Stimulated activated memory B cell treated with anti-CD40 and anti-IgM and Interleukin-4, amounts not matched to agents 10 μg/mL and 1 μg/mL and 100 μg/mL, for 72 hours (primary cell): ENCODE results near the gene KCND1.
A peak's percentile ranks its signal among the peaks of the same experiment; 100 is the strongest.

Experiments
- ATAC-seq: fragments of 150-1000 bp; cut with Tn5 transposase; 2 replicates; pipeline ENCODE4 v1.10.0; 2021
- H3K27ac Mint-ChIP-seq: one replicate; pipeline ENCODE4 v1.8.0; 2022; ENCODE audit warnings: mild to moderate bottlenecking, mixed read lengths
- H3K27me3 Mint-ChIP-seq: one replicate; pipeline ENCODE4 v1.8.0; 2022; ENCODE audit warnings: mixed read lengths
- H3K36me3 Mint-ChIP-seq: one replicate; pipeline ENCODE4 v1.8.0; 2022; ENCODE audit warnings: mixed read lengths
- H3K4me1 Mint-ChIP-seq: one replicate; pipeline ENCODE4 v1.8.0; 2022; ENCODE audit warnings: mixed read lengths
- H3K4me3 Mint-ChIP-seq: one replicate; pipeline ENCODE4 v1.8.0; 2022; ENCODE audit warnings: mild to moderate bottlenecking, moderate library complexity, mixed read lengths
- H3K9me3 Mint-ChIP-seq: one replicate; pipeline ENCODE4 v1.8.0; 2022; ENCODE audit warnings: mixed read lengths

The KCND1 gene

GRCh38 chrX:48936429-48937053 is 35.1 kb downstream of the KCND1 start:
- peaks cover 80% of the 10 kb centered on the region for H3K4me1 Mint-ChIP-seq
- H3K27me3 Mint-ChIP-seq, result no peaks in the 10 kb centered on the region
- H3K36me3 Mint-ChIP-seq, result peaks cover 27% of the 10 kb centered on the region
- peak overlapping the region; percentile 91 for H3K27ac Mint-ChIP-seq
- no peaks in the 10 kb centered on the region for H3K9me3 Mint-ChIP-seq
- ATAC-seq, result peak; percentile 1
- H3K4me3 Mint-ChIP-seq, result peak overlapping the region; percentile 80

- H3K4me1 Mint-ChIP-seq, result peaks cover 72% of the 10 kb centered on the region
- no peaks in the 10 kb centered on the region for H3K9me3 Mint-ChIP-seq
- H3K27ac Mint-ChIP-seq, result peak overlapping the region; percentile 80
- no peak for ATAC-seq
- peaks cover 28% of the 10 kb centered on the region for H3K36me3 Mint-ChIP-seq
- no peaks in the 10 kb centered on the region for H3K27me3 Mint-ChIP-seq
- peak overlapping the region; percentile 48 for H3K4me3 Mint-ChIP-seq
Observed at GRCh38 chrX:48935301-48935670, 36.4 kb downstream of the KCND1 start.

GRCh38 chrX:48934581-48935300 is 36.9 kb downstream of the KCND1 start:
- H3K27ac Mint-ChIP-seq, result peak overlapping the region; percentile 80
- no peak for ATAC-seq
- peak overlapping the region; percentile 48 for H3K4me3 Mint-ChIP-seq
- peaks cover 67% of the 10 kb centered on the region for H3K4me1 Mint-ChIP-seq
- H3K9me3 Mint-ChIP-seq, result no peaks in the 10 kb centered on the region
- no peaks in the 10 kb centered on the region for H3K27me3 Mint-ChIP-seq
- H3K36me3 Mint-ChIP-seq, result peaks cover 32% of the 10 kb centered on the region

GRCh38 chrX:48933757-48934156 is 37.9 kb downstream of the KCND1 start:
- peaks cover 57% of the 10 kb centered on the region for H3K4me1 Mint-ChIP-seq
- H3K36me3 Mint-ChIP-seq, result peaks cover 32% of the 10 kb centered on the region
- H3K27me3 Mint-ChIP-seq, result no peaks in the 10 kb centered on the region
- ATAC-seq, result no peak
- peak overlapping the region; percentile 26 for H3K4me3 Mint-ChIP-seq
- H3K27ac Mint-ChIP-seq, result peak overlapping the region; percentile 80
- H3K9me3 Mint-ChIP-seq, result no peaks in the 10 kb centered on the region

- Mint-ChIP-seq H3K27me3 (no peaks in the 10 kb centered on the region), H3K4me3 (no peak overlapping the region), H3K4me1 (peaks cover 19% of the 10 kb centered on the region), H3K27ac (no peak overlapping the region), H3K9me3 (no peaks in the 10 kb centered on the region), H3K36me3 (peaks cover 22% of the 10 kb centered on the region)
- ATAC-seq, result no peak
Observed at GRCh38 chrX:48927736-48928382, 43.8 kb downstream of the KCND1 start.

- H3K27me3 Mint-ChIP-seq, result no peaks in the 10 kb centered on the region
- H3K4me3 Mint-ChIP-seq, result no peak overlapping the region
- H3K9me3 Mint-ChIP-seq, result no peaks in the 10 kb centered on the region
- H3K4me1 Mint-ChIP-seq, result peaks cover 17% of the 10 kb centered on the region
- ATAC-seq, result no peak
- H3K36me3 Mint-ChIP-seq, result peaks cover 27% of the 10 kb centered on the region
- no peak overlapping the region for H3K27ac Mint-ChIP-seq
Observed at GRCh38 chrX:48927123-48927522, 44.5 kb downstream of the KCND1 start.

GRCh38 chrX:48924270-48924669 is 47.4 kb downstream of the KCND1 start:
- Mint-ChIP-seq H3K36me3 (peaks cover 20% of the 10 kb centered on the region), H3K27me3 (no peaks in the 10 kb centered on the region), H3K27ac (peak overlapping the region; percentile 63), H3K4me3 (no peak overlapping the region), H3K4me1 (peaks cover 33% of the 10 kb centered on the region), H3K9me3 (no peaks in the 10 kb centered on the region)
- no peak for ATAC-seq

GRCh38 chrX:48923771-48924170 is 47.9 kb downstream of the KCND1 start:
- Mint-ChIP-seq H3K9me3 (no peaks in the 10 kb centered on the region), H3K36me3 (peaks cover 20% of the 10 kb centered on the region), H3K27ac (peak overlapping the region; percentile 63), H3K27me3 (no peaks in the 10 kb centered on the region), H3K4me1 (peaks cover 35% of the 10 kb centered on the region), H3K4me3 (no peak overlapping the region)
- ATAC-seq, result no peak

- H3K9me3 Mint-ChIP-seq, result no peaks in the 10 kb centered on the region
- H3K27ac Mint-ChIP-seq, result no peak overlapping the region
- H3K4me3 Mint-ChIP-seq, result peak overlapping the region; percentile 100
- no peak for ATAC-seq
- H3K36me3 Mint-ChIP-seq, result peaks cover 38% of the 10 kb centered on the region
- peaks cover 33% of the 10 kb centered on the region for H3K4me1 Mint-ChIP-seq
- H3K27me3 Mint-ChIP-seq, result no peaks in the 10 kb centered on the region
Observed at GRCh38 chrX:48920718-48921104, 50.9 kb downstream of the KCND1 start.

- Mint-ChIP-seq H3K36me3 (peaks cover 44% of the 10 kb centered on the region), H3K27me3 (no peaks in the 10 kb centered on the region), H3K4me3 (peak overlapping the region; percentile 100), H3K4me1 (peaks cover 33% of the 10 kb centered on the region), H3K9me3 (no peaks in the 10 kb centered on the region), H3K27ac (peak overlapping the region; percentile 95)
- no peak for ATAC-seq
Observed at GRCh38 chrX:48919947-48920717, 51.5 kb downstream of the KCND1 start.

GRCh38 chrX:48919360-48919841 is 52.2 kb downstream of the KCND1 start:
- peak overlapping the region; percentile 100 for H3K4me3 Mint-ChIP-seq
- peak overlapping the region; percentile 95 for H3K27ac Mint-ChIP-seq
- peaks cover 35% of the 10 kb centered on the region for H3K4me1 Mint-ChIP-seq
- H3K9me3 Mint-ChIP-seq, result no peaks in the 10 kb centered on the region
- no peaks in the 10 kb centered on the region for H3K27me3 Mint-ChIP-seq
- peak; percentile 39 for ATAC-seq
- H3K36me3 Mint-ChIP-seq, result peaks cover 44% of the 10 kb centered on the region

GRCh38 chrX:48918643-48919340 is 52.9 kb downstream of the KCND1 start, which contains the start of gene PIM2:
Gene PIM2, minus strand, starts transcription at chrX:48919024. Its CDS starts 190 bp downstream, at chrX:48918834.
- peak; percentile 94 for ATAC-seq
- Mint-ChIP-seq H3K36me3 (peaks cover 45% of the 10 kb centered on the region), H3K4me3 (peak within 1 kb of the TSS; percentile 100), H3K27me3 (no peaks in the 10 kb centered on the region), H3K9me3 (no peaks in the 10 kb centered on the region), H3K27ac (peak within 1 kb of the TSS; percentile 95), H3K4me1 (peaks cover 37% of the 10 kb centered on the region)

GRCh38 chrX:48918301-48918642 is 53.4 kb downstream of the KCND1 start:
- peak overlapping the region; percentile 100 for H3K4me3 Mint-ChIP-seq
- no peaks in the 10 kb centered on the region for H3K27me3 Mint-ChIP-seq
- H3K36me3 Mint-ChIP-seq, result peaks cover 45% of the 10 kb centered on the region
- peaks cover 38% of the 10 kb centered on the region for H3K4me1 Mint-ChIP-seq
- no peak for ATAC-seq
- peak overlapping the region; percentile 95 for H3K27ac Mint-ChIP-seq
- no peaks in the 10 kb centered on the region for H3K9me3 Mint-ChIP-seq

GRCh38 chrX:48917139-48918001 is 54.3 kb downstream of the KCND1 start:
- Mint-ChIP-seq H3K36me3 (peaks cover 40% of the 10 kb centered on the region), H3K27ac (peak overlapping the region; percentile 95), H3K4me3 (peak overlapping the region; percentile 100), H3K9me3 (no peaks in the 10 kb centered on the region), H3K4me1 (peaks cover 41% of the 10 kb centered on the region), H3K27me3 (no peaks in the 10 kb centered on the region)
- ATAC-seq, result peak; percentile 81
